ENCODE data around the gene ENKUR.

DNA sequence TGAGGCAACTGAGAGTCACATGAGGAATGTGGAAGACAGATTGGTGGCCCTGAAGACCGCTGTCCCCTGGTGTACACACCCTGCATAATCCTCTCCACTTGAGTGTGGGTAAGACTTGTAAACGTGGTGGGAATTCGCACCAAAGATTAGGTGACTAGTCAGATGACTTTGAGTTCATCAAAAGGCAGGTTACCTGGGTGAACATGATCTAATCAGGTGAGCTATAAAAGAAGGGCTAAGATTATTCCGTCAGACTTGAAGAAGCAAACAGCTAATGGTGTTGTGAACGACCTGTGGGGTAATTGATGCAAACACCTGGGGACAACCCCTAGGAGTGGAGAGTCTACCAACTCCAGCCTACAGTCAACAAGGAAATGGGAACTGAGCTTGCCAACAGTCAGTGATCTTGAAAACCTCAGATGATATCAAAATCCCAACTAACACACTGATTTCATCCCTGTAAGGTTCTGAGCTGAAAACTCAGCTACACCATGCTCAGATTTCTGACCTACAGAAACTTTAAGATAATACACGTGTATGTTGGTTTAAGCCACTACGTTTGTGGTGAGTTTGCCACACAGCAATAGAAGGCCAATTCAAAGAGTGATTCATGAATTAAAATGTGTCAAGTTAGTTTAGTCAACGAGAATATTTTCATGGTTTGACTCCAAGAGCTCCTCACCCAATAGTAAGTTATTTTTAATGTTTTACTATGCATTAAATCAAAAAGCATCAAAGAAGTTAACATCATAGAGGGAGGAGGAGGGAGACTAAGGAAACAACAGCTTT is 80.3 kb downstream of the ENKUR start:
- TF ChIP-seq, protein P1, sequence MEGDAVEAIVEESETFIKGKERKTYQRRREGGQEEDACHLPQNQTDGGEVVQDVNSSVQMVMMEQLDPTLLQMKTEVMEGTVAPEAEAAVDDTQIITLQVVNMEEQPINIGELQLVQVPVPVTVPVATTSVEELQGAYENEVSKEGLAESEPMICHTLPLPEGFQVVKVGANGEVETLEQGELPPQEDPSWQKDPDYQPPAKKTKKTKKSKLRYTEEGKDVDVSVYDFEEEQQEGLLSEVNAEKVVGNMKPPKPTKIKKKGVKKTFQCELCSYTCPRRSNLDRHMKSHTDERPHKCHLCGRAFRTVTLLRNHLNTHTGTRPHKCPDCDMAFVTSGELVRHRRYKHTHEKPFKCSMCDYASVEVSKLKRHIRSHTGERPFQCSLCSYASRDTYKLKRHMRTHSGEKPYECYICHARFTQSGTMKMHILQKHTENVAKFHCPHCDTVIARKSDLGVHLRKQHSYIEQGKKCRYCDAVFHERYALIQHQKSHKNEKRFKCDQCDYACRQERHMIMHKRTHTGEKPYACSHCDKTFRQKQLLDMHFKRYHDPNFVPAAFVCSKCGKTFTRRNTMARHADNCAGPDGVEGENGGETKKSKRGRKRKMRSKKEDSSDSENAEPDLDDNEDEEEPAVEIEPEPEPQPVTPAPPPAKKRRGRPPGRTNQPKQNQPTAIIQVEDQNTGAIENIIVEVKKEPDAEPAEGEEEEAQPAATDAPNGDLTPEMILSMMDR (IDR thresholded peaks at IDR 0.05), result no peak
- no peak for TF ChIP-seq POLR2A (IDR thresholded peaks at IDR 0.05)
